Choroid plexus epithelial cell (primary cell): Measurements from ENCODE around the gene GFRA4.

Experiments
- DNase-seq: peaks from one replicate; pipeline ENCODE4 v3.0.0-alpha.2; 2010; ENCODE audit warnings: low read depth
- H3K4me3 ChIP-seq: 2 replicates; pipeline ENCODE4 v1.5.1; 2011; ENCODE audit warnings: low read depth, mild to moderate bottlenecking, control low read depth, low read length, moderate library complexity
- TF ChIP-seq, protein P1 (sequence below): conservative IDR thresholded peaks from 2 replicates; pipeline ENCODE4 v1.5.1; 2011; ENCODE audit warnings: low read depth, mild to moderate bottlenecking, control low read depth, inconsistent platforms, low read length, moderate library complexity

Gene GFRA4

GRCh38 chr20:3613821-3614440 lies 49.3 kb downstream of the GFRA4 start:
- TF ChIP-seq, protein P1, sequence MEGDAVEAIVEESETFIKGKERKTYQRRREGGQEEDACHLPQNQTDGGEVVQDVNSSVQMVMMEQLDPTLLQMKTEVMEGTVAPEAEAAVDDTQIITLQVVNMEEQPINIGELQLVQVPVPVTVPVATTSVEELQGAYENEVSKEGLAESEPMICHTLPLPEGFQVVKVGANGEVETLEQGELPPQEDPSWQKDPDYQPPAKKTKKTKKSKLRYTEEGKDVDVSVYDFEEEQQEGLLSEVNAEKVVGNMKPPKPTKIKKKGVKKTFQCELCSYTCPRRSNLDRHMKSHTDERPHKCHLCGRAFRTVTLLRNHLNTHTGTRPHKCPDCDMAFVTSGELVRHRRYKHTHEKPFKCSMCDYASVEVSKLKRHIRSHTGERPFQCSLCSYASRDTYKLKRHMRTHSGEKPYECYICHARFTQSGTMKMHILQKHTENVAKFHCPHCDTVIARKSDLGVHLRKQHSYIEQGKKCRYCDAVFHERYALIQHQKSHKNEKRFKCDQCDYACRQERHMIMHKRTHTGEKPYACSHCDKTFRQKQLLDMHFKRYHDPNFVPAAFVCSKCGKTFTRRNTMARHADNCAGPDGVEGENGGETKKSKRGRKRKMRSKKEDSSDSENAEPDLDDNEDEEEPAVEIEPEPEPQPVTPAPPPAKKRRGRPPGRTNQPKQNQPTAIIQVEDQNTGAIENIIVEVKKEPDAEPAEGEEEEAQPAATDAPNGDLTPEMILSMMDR = no peak
- H3K4me3 ChIP-seq = peak overlapping the region; percentile 1
- DNase-seq = peak; percentile 16

DNA sequence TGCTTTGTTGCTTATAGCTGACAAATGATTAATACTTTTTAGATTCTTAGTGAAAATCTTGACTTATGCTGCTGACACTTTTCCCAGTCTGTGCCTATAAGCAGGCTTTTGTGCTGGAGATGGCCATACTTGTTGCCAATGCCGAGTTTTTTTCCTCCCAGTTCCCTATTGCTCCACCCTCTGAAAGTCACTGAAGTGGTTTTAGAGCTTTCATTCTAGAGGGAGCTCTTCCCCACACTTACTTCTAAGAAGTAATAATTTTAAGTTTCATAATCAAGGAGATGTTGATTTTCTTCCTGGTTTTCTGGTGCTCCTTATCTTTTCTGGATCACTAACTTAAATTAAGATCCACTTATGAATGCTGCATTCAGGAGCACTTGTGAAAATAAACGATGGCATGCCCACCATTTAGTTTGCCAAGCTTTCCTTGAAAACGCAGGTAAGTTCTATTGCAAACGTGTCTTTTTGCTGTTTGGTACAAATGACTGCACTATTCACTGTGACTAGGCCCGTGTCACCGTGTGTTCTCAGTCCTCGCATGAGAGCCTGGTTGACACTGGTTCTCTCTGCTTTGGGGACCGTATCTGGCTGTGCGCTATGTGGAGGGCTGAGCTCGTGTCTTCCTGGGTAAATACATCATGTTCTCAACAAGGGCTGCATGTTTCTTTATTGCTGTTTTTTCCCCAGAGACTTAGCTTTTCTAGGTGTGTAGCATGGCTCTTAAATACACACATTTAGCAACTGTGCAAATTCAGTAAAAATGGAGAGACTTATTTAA lies 50.2 kb downstream of the GFRA4 start:
- H3K4me3 ChIP-seq = no peak overlapping the region
- TF ChIP-seq, protein P1 = peak; percentile 24
- DNase-seq = peak; percentile 41

DNA sequence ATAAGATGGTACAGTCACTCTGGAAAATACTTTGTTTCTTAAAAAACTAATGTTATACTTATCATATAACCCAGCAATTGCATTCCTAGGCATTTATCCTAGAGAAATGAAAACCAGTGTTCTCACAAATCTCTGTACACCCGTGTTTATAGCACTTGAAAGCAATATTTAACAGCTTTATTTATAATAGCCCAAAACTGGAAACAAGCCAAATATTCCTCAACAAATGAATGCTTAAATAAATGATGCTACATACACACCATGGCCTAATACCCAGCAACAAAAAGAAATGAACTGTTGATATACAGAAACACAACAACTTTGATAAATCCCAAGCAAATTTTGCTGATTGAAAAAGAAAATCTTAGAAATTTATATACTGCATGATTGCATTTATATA lies 51.3 kb downstream of the GFRA4 start:
- TF ChIP-seq, protein P1 = no peak
- DNase-seq = no peak
- no peak overlapping the region for H3K4me3 ChIP-seq
